GM18867 (cell line): Measurements from ENCODE around the gene PCDHGA9.
"Not testable (repeated sequence)": the region's sequence is repeated elsewhere in the genome, so short reads cannot be mapped to it uniquely, and the experiment has no call there.

Experiments used
- ATAC-seq: cut with Tn5 transposase; IDR thresholded peaks from one replicate; pipeline ENCODE4 v1.9.1; 2021; ENCODE audit warnings: mild to moderate bottlenecking, moderate library complexity; ENCODE audit not compliant: unreplicated experiment

The PCDHGA9 gene

DNA sequence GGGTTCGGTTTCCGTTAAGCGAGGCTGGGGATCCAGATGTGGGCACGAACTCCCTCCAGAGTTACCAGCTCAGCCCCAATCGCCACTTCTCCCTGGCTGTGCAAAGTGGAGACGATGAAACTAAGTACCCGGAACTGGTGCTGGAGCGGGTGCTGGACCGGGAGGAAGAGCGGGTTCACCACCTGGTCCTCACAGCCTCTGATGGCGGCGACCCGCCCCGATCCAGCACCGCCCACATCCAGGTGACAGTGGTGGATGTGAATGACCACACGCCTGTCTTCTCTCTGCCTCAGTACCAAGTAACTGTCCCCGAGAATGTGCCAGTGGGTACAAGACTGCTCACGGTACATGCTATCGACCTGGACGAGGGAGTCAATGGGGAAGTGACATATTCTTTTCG lies 19.2 kb upstream of the PCDHGA9 start:
- no peak for ATAC-seq

DNA sequence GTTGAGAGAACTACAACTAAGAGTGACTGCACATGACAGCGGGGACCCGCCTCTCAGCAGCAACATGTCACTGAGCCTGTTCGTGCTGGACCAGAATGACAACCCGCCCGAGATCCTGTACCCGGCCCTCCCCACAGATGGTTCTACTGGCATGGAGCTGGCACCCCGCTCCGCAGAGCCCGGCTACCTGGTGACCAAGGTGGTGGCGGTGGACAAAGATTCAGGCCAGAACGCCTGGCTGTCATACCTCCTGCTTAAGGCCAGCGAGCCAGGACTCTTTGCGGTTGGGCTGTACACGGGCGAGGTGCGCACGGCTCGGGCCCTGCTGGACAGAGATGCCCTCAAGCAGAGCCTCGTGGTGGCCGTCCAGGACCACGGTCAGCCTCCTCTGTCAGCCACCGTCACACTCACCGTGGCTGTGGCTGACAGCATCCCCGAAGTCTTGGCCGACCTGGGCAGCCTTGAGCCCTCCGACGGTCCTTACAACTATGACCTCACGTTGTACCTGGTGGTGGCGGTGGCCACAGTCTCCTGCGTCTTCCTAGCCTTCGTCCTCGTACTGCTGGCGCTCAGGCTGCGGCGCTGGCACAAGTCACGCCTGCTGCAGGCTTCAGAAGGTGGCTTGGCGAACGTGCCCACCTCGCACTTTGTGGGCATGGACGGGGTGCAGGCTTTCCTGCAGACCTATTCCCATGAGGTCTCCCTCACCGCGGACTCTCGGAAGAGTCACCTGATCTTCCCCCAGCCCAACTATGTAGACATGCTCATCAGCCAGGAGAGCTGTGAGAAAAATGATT lies 17.9 kb upstream of the PCDHGA9 start:
- ATAC-seq = no peak

DNA sequence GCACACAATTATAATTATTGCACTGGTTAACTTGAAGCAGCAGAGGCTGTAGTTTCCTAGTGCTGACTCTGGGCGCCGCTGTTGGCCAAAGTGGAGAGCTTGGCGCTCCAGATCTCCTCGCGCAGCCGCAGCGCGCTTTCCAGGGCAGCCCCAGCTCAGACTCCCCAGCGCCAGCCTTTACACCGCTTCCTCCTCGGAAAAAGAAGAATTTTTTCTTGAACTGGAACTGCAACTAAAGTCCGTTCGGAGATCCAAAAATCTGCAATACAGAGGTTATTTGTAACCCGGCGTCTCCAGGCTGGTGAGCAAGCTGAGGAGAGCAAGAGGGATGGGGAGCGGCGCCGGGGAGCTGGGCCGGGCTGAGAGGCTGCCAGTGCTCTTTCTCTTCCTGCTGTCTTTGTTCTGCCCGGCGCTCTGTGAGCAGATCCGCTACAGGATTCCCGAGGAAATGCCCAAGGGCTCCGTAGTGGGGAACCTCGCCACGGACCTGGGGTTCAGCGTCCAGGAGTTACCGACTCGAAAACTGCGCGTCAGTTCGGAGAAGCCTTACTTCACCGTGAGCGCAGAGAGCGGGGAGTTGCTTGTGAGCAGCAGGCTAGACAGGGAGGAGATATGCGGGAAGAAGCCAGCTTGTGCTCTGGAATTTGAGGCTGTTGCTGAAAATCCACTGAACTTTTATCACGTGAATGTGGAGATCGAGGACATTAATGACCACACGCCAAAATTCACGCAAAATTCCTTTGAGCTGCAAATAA lies 14.8 kb upstream of the PCDHGA9 start, which contains the start of gene PCDHGB4:
Gene PCDHGB4 (plus strand): TSS at position 142 of the 755 bp plus-strand sequence. CDS start 187 bp downstream, at position 329.
- ATAC-seq = peak; percentile 71

DNA sequence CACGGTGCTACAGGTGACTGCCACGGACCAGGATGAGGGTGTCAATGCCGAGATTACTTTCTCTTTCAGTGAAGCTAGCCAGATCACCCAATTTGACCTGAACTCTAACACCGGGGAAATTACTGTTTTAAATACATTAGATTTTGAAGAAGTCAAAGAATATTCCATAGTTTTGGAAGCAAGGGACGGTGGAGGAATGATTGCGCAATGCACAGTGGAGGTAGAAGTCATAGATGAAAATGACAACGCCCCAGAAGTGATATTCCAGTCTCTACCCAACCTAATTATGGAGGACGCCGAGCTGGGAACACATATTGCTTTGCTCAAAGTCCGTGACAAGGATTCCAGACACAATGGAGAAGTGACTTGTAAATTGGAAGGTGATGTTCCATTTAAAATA lies 13.9 kb upstream of the PCDHGA9 start:
- ATAC-seq = no peak

DNA sequence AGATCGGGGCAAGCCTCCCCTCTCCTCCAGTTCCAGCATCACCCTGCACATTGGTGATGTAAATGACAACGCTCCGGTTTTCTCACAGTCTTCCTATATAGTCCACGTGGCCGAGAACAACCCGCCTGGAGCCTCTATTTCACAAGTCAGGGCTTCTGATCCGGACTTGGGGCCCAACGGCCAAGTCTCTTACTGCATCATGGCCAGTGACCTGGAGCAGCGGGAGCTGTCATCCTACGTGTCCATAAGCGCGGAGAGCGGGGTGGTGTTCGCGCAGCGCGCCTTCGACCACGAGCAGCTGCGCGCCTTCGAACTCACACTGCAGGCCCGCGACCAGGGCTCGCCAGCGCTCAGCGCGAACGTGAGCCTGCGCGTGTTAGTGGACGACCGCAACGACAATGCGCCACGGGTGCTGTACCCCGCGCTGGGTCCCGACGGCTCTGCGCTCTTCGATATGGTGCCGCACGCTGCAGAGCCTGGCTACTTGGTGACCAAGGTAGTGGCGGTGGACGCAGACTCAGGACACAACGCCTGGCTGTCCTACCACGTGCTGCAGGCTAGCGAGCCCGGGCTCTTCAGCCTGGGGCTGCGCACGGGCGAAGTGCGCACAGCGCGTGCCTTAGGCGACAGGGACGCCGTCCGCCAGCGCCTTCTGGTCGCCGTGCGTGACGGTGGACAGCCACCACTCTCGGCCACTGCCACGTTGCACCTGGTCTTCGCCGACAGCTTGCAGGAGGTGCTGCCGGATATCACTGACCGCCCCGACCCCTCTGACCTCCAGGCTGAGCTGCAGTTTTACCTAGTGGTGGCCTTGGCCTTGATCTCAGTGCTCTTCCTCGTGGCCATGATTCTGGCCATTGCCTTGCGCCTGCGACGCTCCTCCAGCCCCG lies 13.2 kb upstream of the PCDHGA9 start:
- no peak for ATAC-seq

DNA sequence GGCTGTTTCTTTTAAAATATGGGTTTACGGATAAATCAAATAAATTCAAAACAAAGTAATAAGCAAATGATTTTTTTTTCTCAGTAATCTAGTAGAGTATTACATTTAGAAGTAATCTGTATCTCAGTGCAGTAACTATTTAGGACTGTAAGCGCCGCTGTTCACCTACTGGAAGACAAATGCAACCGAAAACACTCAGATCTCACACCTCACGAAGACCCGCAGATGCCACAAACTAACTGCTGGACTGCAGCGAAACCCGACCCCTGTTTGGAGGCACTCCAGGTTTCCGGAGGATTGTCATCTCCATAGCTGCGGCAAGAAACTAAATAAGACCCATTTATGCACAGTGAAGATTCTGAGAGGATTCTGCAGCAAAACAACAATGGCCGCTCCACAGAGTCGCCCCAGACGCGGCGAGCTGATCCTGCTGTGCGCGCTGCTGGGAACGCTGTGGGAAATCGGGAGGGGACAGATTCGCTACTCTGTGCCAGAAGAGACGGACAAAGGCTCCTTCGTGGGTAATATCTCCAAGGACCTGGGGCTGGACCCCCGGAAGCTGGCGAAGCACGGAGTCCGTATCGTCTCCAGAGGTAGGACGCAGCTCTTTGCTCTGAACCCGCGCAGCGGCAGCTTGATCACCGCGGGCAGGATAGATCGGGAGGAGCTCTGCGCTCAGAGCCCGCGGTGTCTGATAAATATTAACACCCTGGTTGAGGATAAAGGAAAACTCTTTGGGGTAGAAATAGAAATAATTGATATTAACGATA lies 10.0 kb upstream of the PCDHGA9 start, which contains the start of gene PCDHGA8:
Gene PCDHGA8 (plus strand): TSS at position 205 of the 770 bp plus-strand sequence. CDS start 181 bp downstream, at position 386.
- ATAC-seq = no peak

DNA sequence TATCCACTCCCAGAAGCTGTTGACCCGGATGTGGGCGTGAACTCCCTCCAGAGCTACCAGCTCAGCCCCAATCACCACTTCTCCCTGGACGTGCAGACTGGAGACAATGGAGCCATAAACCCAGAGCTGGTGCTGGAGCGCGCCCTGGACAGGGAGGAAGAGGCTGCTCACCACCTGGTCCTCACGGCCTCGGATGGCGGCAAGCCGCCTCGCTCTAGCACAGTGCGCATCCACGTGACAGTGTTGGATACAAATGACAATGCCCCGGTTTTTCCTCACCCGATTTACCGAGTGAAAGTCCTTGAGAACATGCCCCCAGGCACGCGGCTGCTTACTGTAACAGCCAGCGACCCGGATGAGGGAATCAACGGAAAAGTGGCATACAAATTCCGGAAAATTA lies 9.3 kb upstream of the PCDHGA9 start:
- no peak for ATAC-seq

DNA sequence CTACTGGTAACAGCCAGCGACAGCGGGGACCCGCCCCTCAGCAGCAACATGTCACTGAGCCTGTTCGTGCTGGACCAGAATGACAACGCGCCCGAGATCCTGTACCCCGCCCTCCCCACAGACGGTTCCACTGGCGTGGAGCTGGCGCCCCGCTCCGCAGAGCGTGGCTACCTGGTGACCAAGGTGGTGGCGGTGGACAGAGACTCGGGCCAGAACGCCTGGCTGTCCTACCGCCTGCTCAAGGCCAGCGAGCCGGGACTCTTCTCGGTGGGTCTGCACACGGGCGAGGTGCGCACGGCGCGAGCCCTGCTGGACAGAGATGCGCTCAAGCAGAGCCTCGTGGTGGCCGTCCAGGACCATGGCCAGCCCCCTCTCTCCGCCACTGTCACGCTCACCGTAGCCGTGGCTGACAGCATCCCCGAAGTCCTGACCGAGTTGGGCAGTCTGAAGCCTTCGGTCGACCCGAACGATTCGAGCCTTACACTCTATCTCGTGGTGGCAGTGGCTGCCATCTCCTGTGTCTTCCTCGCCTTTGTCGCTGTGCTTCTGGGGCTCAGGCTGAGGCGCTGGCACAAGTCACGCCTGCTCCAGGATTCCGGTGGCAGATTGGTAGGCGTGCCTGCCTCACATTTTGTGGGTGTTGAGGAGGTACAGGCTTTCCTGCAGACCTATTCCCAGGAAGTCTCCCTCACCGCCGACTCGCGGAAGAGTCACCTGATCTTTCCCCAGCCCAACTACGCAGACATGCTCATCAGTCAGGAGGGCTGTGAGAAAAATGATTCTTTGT lies 8.0 kb upstream of the PCDHGA9 start:
- not testable (repeated sequence) for ATAC-seq

DNA sequence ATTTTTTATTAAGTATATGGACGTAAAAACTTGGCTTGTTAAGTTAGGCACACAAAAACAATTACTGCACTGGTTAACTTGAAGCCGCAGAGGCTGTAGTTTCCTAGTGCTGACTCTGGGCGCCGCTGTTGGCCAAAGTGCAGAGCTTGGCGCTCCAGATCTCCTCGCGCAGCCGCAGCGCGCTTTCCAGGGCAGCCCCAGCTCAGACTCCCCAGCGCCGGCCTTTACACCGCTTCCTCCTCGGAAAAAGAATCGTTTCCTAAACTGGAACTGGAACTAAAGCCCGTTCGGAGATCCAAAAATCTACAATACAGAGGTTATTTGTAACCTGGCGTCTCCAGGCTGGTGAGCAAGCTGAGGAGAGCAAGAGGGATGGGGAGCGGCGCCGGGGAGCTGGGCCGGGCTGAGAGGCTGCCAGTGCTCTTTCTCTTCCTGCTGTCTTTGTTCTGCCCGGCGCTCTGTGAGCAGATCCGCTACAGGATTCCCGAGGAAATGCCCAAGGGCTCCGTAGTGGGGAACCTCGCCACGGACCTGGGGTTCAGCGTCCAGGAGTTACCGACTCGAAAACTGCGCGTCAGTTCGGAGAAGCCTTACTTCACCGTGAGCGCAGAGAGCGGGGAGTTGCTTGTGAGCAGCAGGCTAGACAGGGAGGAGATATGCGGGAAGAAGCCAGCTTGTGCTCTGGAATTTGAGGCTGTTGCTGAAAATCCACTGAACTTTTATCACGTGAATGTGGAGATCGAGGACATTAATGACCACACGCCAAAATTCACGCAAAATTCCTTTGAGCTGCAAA lies 4.6 kb upstream of the PCDHGA9 start, which contains the start of gene PCDHGB5:
Gene PCDHGB5 (plus strand): TSS at position 192 of the 796 bp plus-strand sequence. CDS start 181 bp downstream, at position 373.
- not testable (repeated sequence) for ATAC-seq

DNA sequence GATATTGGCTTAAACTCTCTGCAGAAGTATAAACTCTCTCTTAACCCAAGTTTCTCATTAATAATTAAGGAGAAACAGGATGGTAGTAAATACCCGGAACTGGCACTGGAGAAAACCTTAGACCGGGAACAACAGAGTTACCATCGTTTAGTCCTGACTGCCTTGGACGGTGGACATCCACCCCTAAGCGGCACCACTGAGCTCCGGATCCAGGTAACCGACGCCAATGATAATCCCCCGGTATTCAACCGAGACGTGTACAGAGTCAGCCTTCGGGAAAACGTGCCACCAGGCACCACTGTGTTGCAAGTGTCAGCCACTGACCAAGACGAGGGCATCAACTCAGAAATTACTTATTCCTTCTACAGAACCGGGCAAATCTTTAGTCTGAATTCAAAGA lies 4.0 kb upstream of the PCDHGA9 start:
- ATAC-seq = no peak

DNA sequence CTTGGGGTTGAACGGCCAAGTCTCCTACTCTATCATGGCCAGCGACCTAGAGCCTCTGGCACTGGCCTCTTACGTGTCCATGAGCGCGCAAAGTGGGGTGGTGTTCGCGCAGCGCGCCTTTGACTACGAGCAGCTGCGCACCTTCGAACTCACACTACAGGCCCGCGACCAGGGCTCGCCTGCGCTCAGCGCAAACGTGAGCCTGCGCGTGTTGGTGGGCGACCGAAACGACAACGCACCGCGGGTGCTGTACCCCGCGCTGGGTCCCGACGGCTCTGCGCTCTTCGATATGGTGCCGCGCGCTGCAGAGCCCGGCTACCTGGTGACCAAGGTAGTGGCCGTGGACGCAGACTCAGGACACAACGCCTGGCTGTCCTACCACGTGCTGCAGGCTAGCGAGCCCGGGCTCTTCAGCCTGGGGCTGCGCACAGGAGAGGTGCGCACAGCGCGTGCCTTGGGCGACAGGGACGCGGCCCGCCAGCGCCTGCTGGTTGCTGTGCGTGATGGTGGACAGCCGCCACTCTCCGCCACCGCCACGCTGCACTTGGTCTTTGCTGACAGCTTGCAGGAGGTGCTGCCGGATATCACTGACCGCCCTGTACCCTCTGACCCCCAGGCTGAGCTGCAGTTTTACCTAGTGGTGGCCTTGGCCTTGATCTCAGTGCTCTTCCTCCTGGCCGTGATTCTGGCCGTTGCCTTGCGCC lies 2.9 kb upstream of the PCDHGA9 start:
- ATAC-seq = no peak

DNA sequence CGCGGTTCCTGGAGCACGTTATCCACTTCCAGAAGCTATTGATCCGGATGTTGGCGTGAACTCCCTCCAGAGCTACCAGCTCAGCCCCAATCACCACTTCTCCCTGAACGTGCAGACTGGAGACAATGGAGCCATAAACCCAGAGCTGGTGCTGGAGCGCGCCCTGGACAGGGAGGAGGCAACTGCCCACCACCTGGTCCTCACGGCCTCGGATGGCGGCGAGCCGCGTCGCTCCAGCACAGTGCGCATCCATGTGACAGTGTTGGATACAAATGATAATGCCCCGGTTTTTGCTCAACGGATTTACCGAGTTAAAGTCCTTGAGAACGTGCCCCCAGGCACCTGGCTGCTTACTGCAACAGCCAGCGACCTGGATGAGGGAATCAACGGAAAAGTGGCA lies 809 bp downstream of the PCDHGA9 start:
- no peak for ATAC-seq

DNA sequence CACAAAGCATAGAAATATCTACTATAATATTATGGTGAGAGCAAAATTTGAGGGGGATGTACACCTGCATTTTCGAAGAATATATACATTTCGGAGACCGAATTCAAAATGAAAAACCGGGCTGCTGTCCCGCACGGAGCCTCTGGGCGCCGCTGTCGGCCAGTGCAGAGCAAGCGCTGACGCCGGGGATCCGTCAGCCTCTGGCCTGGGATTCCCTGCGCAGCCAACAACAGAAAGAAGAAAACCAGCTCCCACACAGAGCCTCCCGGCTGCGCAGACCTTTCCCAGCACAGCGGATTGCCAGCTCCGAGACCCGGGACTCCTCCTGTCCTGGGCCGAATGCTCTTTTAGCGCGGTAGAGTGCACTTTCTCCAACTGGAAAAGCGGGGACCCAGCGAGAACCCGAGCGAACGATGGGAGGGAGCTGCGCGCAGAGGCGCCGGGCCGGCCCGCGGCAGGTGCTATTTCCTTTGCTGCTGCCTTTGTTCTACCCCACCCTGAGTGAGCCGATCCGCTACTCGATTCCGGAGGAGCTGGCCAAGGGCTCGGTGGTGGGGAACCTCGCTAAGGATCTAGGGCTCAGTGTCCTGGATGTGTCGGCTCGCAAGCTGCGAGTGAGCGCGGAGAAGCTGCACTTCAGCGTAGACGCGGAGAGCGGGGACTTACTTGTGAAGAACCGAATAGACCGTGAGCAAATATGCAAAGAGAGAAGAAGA lies 5.4 kb downstream of the PCDHGA9 start, which contains the start of gene PCDHGB6:
Gene PCDHGB6 (plus strand): TSS at position 232 of the 716 bp plus-strand sequence. CDS start 182 bp downstream, at position 414.
- ATAC-seq = not testable (repeated sequence)

DNA sequence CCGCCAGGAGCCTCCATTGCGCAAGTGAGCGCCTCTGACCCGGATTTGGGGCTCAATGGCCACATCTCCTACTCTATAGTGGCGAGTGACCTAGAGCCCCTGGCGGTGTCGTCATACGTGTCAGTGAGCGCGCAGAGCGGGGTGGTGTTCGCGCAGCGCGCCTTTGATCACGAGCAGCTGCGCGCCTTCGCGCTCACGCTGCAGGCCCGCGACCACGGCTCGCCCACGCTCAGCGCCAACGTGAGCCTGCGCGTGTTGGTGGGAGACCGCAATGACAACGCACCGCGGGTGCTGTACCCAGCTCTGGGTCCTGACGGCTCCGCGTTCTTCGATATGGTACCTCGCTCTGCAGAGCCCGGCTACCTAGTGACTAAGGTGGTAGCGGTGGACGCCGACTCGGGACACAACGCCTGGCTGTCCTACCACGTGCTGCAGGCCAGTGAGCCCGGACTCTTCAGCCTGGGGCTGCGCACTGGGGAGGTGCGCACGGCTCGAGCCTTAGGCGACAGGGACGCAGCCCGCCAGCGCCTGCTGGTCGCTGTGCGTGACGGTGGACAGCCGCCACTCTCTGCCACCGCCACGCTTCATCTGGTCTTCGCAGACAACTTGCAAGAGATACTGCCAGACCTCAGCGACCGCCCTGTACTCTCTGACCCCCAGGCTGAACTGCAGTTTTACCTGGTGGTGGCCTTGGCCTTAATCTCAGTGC lies 7.2 kb downstream of the PCDHGA9 start:
- no peak for ATAC-seq

DNA sequence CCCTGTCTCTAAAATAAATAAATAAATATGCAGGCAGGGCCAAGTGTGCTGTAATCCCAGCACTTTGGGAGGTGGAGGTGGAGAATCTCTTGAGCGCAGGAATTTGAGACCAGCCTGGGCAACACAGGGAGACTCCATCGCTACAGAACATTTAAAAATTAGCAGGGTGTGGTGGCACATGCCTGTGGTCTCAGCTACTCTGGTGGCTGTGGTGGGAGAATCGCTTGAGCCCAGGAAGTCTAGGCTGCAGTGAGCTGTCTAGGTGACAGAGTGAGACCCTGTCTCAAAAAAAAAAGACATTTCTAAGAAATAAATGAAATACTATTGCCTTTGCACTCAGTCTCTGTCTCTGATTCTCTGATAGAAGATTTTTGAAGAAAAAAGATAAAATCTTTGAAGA lies 9.0 kb downstream of the PCDHGA9 start:
- ATAC-seq = no peak

DNA sequence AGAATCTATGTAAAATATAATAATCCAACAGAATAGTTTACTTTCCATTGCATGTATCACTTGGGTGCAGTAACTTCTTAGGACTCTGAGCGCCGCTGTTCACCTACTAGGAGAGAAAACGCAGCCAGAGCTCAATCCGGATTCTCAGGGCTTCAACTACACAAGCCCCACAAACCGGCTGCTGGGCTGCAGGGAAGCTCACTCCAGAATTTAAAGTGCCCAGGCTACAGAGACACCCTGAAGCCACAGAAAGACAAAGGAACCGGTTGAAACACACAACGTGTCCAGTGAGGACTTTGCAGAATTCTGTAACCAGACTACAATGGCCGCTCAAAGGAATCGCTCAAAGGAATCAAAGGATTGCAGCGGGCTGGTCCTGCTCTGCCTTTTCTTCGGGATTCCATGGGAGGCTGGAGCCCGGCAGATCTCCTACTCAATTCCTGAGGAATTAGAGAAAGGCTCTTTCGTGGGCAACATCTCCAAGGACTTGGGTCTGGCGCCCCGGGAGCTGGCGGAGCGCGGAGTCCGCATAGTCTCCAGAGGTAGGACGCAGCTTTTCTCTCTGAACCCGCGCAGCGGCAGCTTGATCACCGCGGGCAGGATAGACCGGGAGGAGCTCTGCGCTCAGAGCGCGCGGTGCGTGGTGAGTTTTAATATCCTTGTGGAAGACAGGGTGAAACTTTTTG lies 10.4 kb downstream of the PCDHGA9 start, which contains the start of gene PCDHGA10:
Gene PCDHGA10 (plus strand): TSS at position 134 of the 686 bp plus-strand sequence. CDS start 189 bp downstream, at position 323.
- ATAC-seq = peak; percentile 84
